Stomach (tissue), 4 donors: ENCODE results near the gene ACP5.

ENCODE experiments used
- CTCF ChIP-seq, 7 experiments: fragments of 450-650 bp in 4 of 7; fragments of 200-600 bp in 3 of 7; sonication (generic) in 3 of 7; IDR thresholded peaks; one replicate each; pipeline ENCODE4 v1.5.1; 2016 to 2019; ENCODE audit warnings: antibody characterized with exemption in 7 of 7, control low read depth in 2 of 7, mild to moderate bottlenecking in 1 of 7
- POLR2A ChIP-seq, 4 donors: fragments of 450-650 bp; IDR thresholded peaks; one replicate each; pipeline ENCODE4 v1.6.1; 2016; ENCODE audit warnings: antibody characterized with exemption in 4 of 4, control low read depth in 2 of 4, mild to moderate bottlenecking in 1 of 4, moderate library complexity in 1 of 4
- POLR2AphosphoS5 ChIP-seq, 3 donors: sonication (generic); formaldehyde crosslinking; IDR thresholded peaks; one replicate each; pipeline ENCODE4 v1.6.1; 2016; ENCODE audit warnings: antibody characterized with exemption in 3 of 3

DNA sequence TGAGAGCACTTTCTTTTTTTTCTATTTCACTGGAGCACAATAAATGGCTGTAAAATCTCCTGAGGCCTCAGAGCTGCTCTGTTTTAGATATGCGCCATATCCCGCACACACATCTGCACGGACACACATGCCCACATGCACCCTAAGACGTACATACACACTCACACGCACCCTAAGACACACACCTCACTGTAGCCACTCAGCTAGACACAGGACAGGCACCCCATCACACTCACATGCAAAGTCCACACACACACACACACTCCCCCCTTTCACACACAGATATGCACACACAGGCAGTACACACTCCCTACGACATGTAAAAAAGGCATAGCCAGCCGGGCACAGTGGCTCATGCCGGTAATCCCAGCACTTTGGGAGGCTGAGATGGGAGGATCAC lies 27.2 kb downstream of the ACP5 start:
- no peak for TF ChIP-seq POLR2A (IDR thresholded peaks at IDR 0.05)
- no peak for TF ChIP-seq CTCF (IDR thresholded peaks at IDR 0.05)
- TF ChIP-seq POLR2AphosphoS5 (IDR thresholded peaks at IDR 0.05) = no peak
